Small intestine (tissue), 7 donors: Measurements from ENCODE around the gene RPL34. TPM values are rescaled to one million over a fixed set of nuclear protein-coding genes. Genes with fewer than 3 reads are reported as not detected.

Source experiments
- DNase-seq, 2 donors: peaks; one replicate each; pipeline versions ENCODE4 v3.0.0 to v3.0.0-alpha.2; 2013
- FAIRE-seq: peaks from 2 replicates; lab custom pipeline; 2012; peaks lifted over from hg19 to GRCh38; lab: Jason Lieb, UNC
- H3K27ac ChIP-seq, 3 donors: one replicate each; pipeline ENCODE4 v1.5.1; 2013; ENCODE audit warnings: low read length in 2 of 3, mild to moderate bottlenecking in 2 of 3, control low read depth in 1 of 3, inconsistent platforms in 1 of 3, low read depth in 1 of 3, moderate library complexity in 1 of 3
- H3K27me3 ChIP-seq, 3 donors: one replicate each; pipeline ENCODE4 v1.6.1; 2013; ENCODE audit warnings: low read length in 3 of 3, inconsistent platforms in 1 of 3; ENCODE audit not compliant: control insufficient read depth in 3 of 3, insufficient read depth in 3 of 3
- H3K36me3 ChIP-seq, 3 donors: one replicate each; pipeline ENCODE4 v1.6.1; 2013; ENCODE audit warnings: low read length in 3 of 3, inconsistent platforms in 1 of 3, low read depth in 1 of 3, mild to moderate bottlenecking in 1 of 3, moderate library complexity in 1 of 3; ENCODE audit not compliant: control insufficient read depth in 3 of 3, insufficient read depth in 2 of 3
- H3K4me1 ChIP-seq, 3 donors: one replicate each; pipeline ENCODE4 v1.6.1; 2013; ENCODE audit warnings: low read length in 2 of 3, inconsistent platforms in 1 of 3, low read depth in 1 of 3, mild to moderate bottlenecking in 1 of 3, moderate library complexity in 1 of 3; ENCODE audit not compliant: control insufficient read depth in 3 of 3, insufficient read depth in 2 of 3
- H3K4me3 ChIP-seq, 3 donors: one replicate each; pipeline ENCODE4 v1.5.1; 2013; ENCODE audit warnings: low read length in 3 of 3, control low read depth in 1 of 3, inconsistent platforms in 1 of 3, low read depth in 1 of 3, mild to moderate bottlenecking in 1 of 3, moderate library complexity in 1 of 3
- H3K9me3 ChIP-seq, 2 donors: one replicate each; pipeline ENCODE4 v1.6.1; 2013; ENCODE audit warnings: low read depth in 1 of 2, low read length in 1 of 2; ENCODE audit not compliant: control insufficient read depth in 2 of 2, insufficient read depth in 1 of 2
- WGBS, 3 donors: extraction: QIAGEN DNeasy Blood & Tissue Kit; methylation state at CpG; one replicate each; pipeline ENCODE4 v1.1.7; 2013; 5-methylcytosine and 5-hydroxymethylcytosine counted together
- polyA plus RNA-seq, 4 donors: library from polyadenylated mRNA; stranded (reverse) in 3 of 4; unstranded in 1 of 4; fragments of 200-250 nt in 3 of 4; fragments of 120-200 nt in 1 of 4; gene quantifications; one replicate each; pipeline versions ENCODE4 v1.2.1 to v1.2.3, GENCODE V29; 2013
- donor health status: healthy with polysubstance abuse.
- donor health status: control.
- donor health status: control.
- donor health status: Bipolar disorder and iron deficiency.
- donor health status: healthy.

The RPL34 gene
- polyA plus RNA-seq, 4 donors = 3,242 to 5,968 (median 4,787) TPM

GRCh38 chr4:108650212-108651013 is 30.0 kb downstream of the RPL34 start, which contains the start of gene OSTC:
Gene OSTC, plus strand, starts transcription at chr4:108650599. Its CDS starts 57 bp downstream, at chr4:108650656.
- no peaks in the 10 kb centered on the region for H3K9me3 ChIP-seq
- peak; percentile 97 for DNase-seq
- peaks cover 0 to 16% (median 4%) of the 10 kb centered on the region in 3 donors for H3K4me1 ChIP-seq
- peak within 1 kb of the TSS; percentile 88 to 97 (median 89) for H3K4me3 ChIP-seq
- no peaks in the 10 kb centered on the region for H3K27me3 ChIP-seq
- 0 to 1% (median 1%) methylated on average over 45 of the region's 45 CpGs for WGBS, 3 donors
- H3K36me3 ChIP-seq = peaks cover 0 to 4% (median 0%) of the 10 kb centered on the region in 3 donors
- H3K27ac ChIP-seq = peak within 1 kb of the TSS; percentile 81 to 95 (median 92)
- FAIRE-seq = peak; percentile 96

GRCh38 chr4:108651014-108651791 is 30.8 kb downstream of the RPL34 start:
- peak; percentile 26 to 38 for DNase-seq
- Histone ChIP-seq H3K36me3 (peaks cover 0 to 4% (median 0%) of the 10 kb centered on the region in 3 donors), H3K9me3 (no peaks in the 10 kb centered on the region), H3K4me3 (peak overlapping the region; percentile 88 to 97 (median 89)), H3K27me3 (no peaks in the 10 kb centered on the region), H3K4me1 (peaks cover 0 to 16% (median 4%) of the 10 kb centered on the region in 3 donors), H3K27ac (peak overlapping the region; percentile 81 to 95 (median 92))
- 1 to 3% (median 2%) methylated on average over 9 of the region's 9 CpGs for WGBS, 3 donors
- FAIRE-seq = no peak

GRCh38 chr4:108662629-108663028 is 42.3 kb downstream of the RPL34 start:
- Histone ChIP-seq H3K4me3 (no peak overlapping the region), H3K9me3 (no peaks in the 10 kb centered on the region), H3K36me3 (peaks cover 0 to 29% (median 10%) of the 10 kb centered on the region in 3 donors), H3K27ac (no peak overlapping the region), H3K4me1 (no peaks in the 10 kb centered on the region), H3K27me3 (no peaks in the 10 kb centered on the region)
- DNase-seq (no peak), FAIRE-seq (no peak)
- 75 to 91% (median 82%) methylated on average over 3 of the region's 3 CpGs for WGBS, 3 donors

- peaks cover 0 to 6% (median 3%) of the 10 kb centered on the region in 3 donors for H3K36me3 ChIP-seq
- H3K9me3 ChIP-seq = no peaks in the 10 kb centered on the region
- H3K4me1 ChIP-seq = no peaks in the 10 kb centered on the region
- no peak overlapping the region for H3K4me3 ChIP-seq
- H3K27me3 ChIP-seq = no peaks in the 10 kb centered on the region
- no peak for DNase-seq
- no peak for FAIRE-seq
- H3K27ac ChIP-seq = no peak overlapping the region
- WGBS, 3 donors = 74 to 85% (median 75%) methylated on average over 4 of the region's 4 CpGs
Measured at GRCh38 chr4:108674356-108674977, 54.1 kb downstream of the RPL34 start.

Other genes with a start within 250 kb of the RPL34 start
- 100 to 1,000 TPM in 3 of 4 donors, 10 to 100 TPM in 1; 92.4 to 270 (median 172) TPM for gene OSTC, start 30.0 kb downstream of the RPL34 start, polyA plus RNA-seq
- gene ETNPPL, start 142.5 kb downstream of the RPL34 start, polyA plus RNA-seq = under 1 TPM in 2 of 4 donors, not detected in 2; 0.39 to 0.45 TPM